ENCODE measurements around the gene PPP3CB.
"Not testable (repeated sequence)": the region's sequence is repeated elsewhere in the genome, so short reads cannot be mapped to it uniquely, and the experiment has no call there.

PPP3CB gene

GRCh38 chr10:73414230-73414945 lies 81.4 kb downstream of the PPP3CB start:
- DNase-seq (ENCODE audit: low read depth, low spot score): no peak

GRCh38 chr10:73413528-73414229 lies 82.1 kb downstream of the PPP3CB start, which contains the start of gene ANXA7:
TSS of gene ANXA7 (minus strand) at chr10:73414058. CDS start at chr10:73400856, 13,202 bp downstream.
- peak; percentile 89 for DNase-seq (ENCODE audit: low read depth, low spot score)

- peak; percentile 16 for DNase-seq (ENCODE audit: low read depth, low spot score)
Measured at GRCh38 chr10:73413108-73413527, 82.7 kb downstream of the PPP3CB start.

- DNase-seq (ENCODE audit: low read depth, low spot score): no peak
Measured at GRCh38 chr10:73410897-73411296, 84.9 kb downstream of the PPP3CB start.

- no peak for DNase-seq (ENCODE audit: low read depth, low spot score)
Measured at GRCh38 chr10:73408978-73409521, 86.8 kb downstream of the PPP3CB start.

GRCh38 chr10:73408061-73408460 lies 87.8 kb downstream of the PPP3CB start:
- DNase-seq (ENCODE audit: low read depth, low spot score): no peak

- no peak for DNase-seq (ENCODE audit: low read depth, low spot score)
Measured at GRCh38 chr10:73407495-73407894, 88.3 kb downstream of the PPP3CB start.

GRCh38 chr10:73406846-73407245 lies 89.0 kb downstream of the PPP3CB start:
- DNase-seq (ENCODE audit: low read depth, low spot score): no peak

- DNase-seq (ENCODE audit: low read depth, low spot score): no peak
Measured at GRCh38 chr10:73405556-73405955, 90.3 kb downstream of the PPP3CB start.

GRCh38 chr10:73404690-73405089 lies 91.1 kb downstream of the PPP3CB start:
- no peak for DNase-seq (ENCODE audit: low read depth, low spot score)

- no peak for DNase-seq (ENCODE audit: low read depth, low spot score)
Measured at GRCh38 chr10:73401636-73402035, 94.2 kb downstream of the PPP3CB start.

GRCh38 chr10:73399063-73399462 lies 96.8 kb downstream of the PPP3CB start:
- no peak for DNase-seq (ENCODE audit: low read depth, low spot score)

GRCh38 chr10:73398024-73398423 lies 97.8 kb downstream of the PPP3CB start:
- no peak for DNase-seq (ENCODE audit: low read depth, low spot score)

- not testable (repeated sequence) for DNase-seq (ENCODE audit: low read depth, low spot score)
Measured at GRCh38 chr10:73394325-73394724, 101.5 kb downstream of the PPP3CB start.

- no peak for DNase-seq (ENCODE audit: low read depth, low spot score)
Measured at GRCh38 chr10:73388228-73388627, 107.6 kb downstream of the PPP3CB start.

- DNase-seq (ENCODE audit: low read depth, low spot score): no peak
Measured at GRCh38 chr10:73386583-73386982, 109.2 kb downstream of the PPP3CB start.
